ENCODE data around the gene GLOD5.
A peak's percentile ranks its signal among the peaks of the same experiment; 100 is the strongest.
"Not testable (repeated sequence)": the region's sequence is repeated elsewhere in the genome, so short reads cannot be mapped to it uniquely, and the experiment has no call there.

GLOD5 gene

DNA sequence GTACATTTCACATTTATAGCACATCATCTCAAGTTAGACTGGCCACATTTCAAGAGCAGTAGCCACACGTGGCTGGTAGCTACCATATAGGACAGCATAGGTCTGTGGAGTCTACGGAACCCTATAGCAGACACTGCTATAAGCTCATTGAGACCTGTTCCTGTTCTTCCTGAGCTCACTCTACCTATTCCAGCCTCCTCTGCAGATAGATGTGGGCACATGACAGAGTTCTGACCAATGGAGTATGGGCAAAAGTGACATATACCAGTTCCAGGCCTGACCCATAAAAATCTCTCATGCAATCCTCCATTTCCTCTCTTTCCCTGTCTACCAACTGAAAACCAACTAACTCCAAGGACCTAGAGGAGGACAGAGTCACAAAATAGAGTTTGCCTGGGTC lies 36.8 kb downstream of the GLOD5 start:
- no peak for DNase-seq

DNA sequence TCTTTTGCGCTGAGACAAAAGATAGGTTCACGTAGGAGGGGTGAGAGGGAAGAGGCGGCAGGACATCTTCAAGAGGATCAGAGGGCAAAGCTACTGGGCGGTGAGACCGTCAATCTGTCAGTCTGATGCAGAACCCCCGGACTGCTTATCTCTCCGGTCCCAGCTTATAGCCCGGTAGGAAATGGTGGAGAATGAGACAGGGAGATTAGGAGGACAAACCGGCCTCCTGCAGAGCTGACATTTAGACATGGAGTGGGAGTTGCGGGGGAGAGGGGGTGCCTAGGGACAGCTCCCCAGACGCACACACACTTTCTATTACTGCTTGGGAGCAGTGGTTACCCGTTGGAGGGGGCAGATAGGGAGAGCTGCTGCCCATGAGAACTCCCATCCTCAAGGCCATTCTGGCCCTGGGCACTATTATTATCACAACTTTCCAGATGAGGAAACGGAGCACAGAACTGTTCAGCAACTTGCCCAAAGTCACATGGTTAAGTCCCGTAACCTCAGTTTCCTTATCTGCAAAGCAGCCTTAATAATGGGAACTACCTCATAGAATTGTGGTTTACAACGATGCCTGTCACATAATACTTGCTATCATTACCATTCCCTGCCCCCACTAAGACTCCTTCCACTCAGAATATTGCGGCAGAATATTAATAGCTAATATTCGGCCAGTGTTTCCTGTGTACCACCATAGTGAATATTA lies 39.2 kb downstream of the GLOD5 start:
- DNase-seq, result no peak

DNA sequence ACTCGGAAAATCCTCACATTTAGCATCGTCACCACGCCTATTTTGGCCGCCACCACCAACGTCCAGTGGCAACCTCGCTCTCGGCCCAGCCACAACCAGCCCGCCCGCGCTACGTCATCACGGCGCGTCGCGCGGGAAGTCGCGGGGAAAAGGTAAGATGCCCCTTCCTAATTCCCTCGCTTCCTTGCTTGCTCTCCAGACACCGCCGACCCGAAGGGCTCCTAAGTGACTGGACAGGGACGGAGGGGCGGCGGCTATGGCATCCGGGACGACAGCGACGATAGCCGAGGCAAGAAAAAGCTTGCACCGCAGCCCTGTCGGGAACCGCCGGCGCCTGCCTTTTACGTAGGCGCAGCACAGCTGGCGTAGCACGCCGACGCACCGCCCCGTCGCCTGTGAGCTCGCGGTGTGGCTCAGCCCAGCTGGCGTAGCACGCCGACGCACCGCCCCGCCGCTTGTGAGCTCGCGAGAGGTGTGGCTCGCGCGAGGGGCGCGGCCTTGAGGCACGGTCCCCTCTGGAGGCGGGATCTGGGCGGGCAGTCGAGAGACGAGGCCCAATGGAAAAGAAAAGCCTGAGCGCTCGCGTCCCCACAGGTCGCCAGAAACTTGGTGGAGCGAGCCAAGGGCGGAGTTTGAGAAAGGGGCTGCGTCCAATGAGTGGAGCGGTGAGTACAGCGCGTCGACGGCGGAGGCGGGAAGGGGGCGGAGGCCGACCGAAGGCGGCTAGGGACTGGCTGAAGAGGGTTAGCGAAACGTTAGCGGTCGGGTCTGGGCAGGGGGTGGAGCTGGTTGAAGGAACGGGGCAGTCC lies 39.9 kb downstream of the GLOD5 start, which contains the start of gene HDAC6:
TSS of gene HDAC6 (plus strand) at position 788 of the 809 bp plus-strand sequence. CDS start 626 bp downstream, outside the sequence.
- DNase-seq, result peak; percentile 99

GRCh38 chrX:48802089-48802904 lies 40.8 kb downstream of the GLOD5 start:
- DNase-seq, result peak; percentile 77

GRCh38 chrX:48802905-48803200 lies 41.3 kb downstream of the GLOD5 start:
- no peak for DNase-seq

DNA sequence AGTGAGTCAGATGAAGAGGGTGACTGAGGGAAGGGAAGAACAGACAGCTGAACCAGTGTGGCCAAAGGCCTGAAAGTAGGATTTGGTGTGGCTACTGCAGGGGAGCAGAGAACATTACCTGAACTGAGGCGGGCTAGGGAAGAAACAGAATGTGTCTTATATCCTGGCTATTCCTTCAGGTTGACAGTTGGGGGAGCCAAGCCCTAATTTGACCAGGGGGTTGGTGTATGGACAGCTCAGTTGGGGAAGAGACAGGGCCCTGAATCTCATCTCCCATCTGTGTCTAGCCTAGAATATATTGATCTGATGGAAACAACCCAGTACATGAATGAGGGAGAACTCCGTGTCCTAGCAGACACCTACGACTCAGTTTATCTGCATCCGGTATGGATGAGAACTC lies 44.5 kb downstream of the GLOD5 start:
- no peak for DNase-seq

- DNase-seq, result no peak
These were observed 52.1 kb downstream of the GLOD5 start for GRCh38 chrX:48813644-48814043.

GRCh38 chrX:48814722-48815121 lies 53.2 kb downstream of the GLOD5 start:
- DNase-seq, result no peak

DNA sequence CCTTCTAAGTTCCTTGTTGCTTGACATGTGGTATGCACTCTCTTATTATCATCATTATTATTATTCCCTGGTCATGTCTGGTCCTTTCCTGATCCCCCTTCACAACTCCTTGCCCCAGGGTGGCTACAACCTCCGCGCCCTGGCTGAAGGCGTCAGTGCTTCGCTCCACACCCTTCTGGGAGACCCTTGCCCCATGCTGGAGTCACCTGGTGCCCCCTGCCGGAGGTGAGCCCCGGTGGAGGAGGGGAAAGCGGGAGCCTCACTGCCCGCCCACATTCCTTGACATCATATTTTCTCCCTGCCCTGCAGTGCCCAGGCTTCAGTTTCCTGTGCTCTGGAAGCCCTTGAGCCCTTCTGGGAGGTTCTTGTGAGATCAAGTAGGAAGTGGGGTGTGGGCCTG lies 53.7 kb downstream of the GLOD5 start:
- DNase-seq, result no peak

DNA sequence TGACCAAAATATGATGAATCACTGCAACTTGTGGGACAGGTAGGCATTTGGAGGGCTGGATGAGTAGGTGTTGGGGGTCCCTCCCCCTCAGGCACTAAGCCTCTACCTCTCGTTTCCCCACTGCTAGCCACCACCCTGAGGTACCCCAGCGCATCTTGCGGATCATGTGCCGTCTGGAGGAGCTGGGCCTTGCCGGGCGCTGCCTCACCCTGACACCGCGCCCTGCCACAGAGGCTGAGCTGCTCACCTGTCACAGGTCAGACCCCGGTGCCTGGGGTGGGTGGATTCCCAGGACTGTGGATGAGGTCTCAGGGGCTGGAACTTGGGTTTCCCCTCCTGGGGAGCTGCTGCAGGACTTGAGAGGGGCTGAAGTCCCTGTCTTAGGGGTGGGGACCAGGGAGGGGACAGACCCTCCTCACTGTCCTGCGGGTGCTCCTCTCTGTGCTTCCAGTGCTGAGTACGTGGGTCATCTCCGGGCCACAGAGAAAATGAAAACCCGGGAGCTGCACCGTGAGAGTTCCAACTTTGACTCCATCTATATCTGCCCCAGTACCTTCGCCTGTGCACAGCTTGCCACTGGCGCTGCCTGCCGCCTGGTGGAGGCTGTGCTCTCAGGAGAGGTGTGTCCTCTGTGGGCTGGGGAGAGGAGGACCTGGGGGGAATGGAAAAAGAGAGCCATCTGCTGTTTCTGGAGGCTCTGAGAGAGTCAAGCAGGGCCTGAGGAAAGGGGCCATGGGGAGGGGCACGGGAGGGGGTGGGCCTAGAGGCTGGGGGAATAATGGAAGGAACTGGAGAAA lies 54.7 kb downstream of the GLOD5 start:
- no peak for DNase-seq

GRCh38 chrX:48818098-48818497 lies 56.6 kb downstream of the GLOD5 start:
- no peak for DNase-seq

- DNase-seq, result no peak
These were observed 57.3 kb downstream of the GLOD5 start for GRCh38 chrX:48818866-48819265.

DNA sequence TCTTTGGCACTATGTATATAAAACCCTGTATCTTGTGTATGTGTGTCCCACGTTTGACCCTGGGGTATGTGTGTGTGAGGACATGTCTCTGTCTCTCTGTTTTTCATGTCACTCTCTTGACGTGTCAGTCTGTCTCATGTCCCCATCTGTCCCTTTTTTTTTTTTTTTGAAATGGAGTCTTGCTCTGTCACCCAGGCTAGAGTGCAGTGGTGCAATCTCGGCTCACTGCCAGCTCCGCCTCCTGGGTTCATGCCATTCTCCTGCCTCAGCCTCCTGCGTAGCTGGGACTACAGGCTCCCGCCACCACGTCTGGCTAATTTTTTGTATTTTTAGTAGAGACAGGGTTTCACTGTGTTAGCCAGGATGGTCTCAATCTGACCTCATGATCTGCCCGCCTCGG lies 57.8 kb downstream of the GLOD5 start:
- DNase-seq, result not testable (repeated sequence)

DNA sequence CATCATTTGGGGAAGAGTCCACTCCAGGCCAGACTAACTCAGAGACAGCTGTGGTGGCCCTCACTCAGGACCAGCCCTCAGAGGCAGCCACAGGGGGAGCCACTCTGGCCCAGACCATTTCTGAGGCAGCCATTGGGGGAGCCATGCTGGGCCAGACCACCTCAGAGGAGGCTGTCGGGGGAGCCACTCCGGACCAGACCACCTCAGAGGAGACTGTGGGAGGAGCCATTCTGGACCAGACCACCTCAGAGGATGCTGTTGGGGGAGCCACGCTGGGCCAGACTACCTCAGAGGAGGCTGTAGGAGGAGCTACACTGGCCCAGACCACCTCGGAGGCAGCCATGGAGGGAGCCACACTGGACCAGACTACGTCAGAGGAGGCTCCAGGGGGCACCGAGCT lies 61.5 kb downstream of the GLOD5 start:
- DNase-seq, result no peak

Data from fibroblast of skin of right quadriceps (primary cell).